ENCODE measurements around the gene PRLHR. TPM values are rescaled to one million over a fixed set of nuclear protein-coding genes. Genes with fewer than 3 reads are reported as not detected.

The PRLHR gene
- total and polyA plus RNA-seq, 2 of the 4 experiments (the other 2 are of a cell fraction) = not detected

DNA sequence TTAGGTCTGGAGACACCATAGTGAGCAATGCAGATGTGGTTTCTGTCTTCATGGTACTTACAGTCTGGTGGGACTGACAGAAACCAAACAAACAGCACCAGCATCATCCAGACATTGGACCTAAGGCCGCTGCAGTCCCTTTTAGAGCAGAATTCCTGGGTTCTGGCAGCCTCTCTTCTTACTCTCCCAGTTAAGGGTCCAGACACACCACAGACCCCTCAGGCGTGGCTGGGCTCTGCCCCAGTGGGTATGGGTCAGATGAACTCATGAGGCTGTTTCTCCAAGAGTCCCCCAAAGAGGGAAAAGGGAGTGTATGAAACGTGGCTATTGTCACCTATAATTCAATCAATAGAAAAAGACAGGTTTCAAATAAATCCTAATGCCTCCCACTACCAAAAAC is 31.3 kb downstream of the PRLHR start:
- Histone ChIP-seq H3K23ac (ENCODE audit: low read depth, low read length) (no peak overlapping the region), H4K91ac (ENCODE audit: insufficient read depth, low read depth, low read length) (no peak overlapping the region), H2BK15ac (ENCODE audit: low read depth, low read length) (no peak overlapping the region), H4K20me1 (ENCODE audit: insufficient read depth, low read length) (no peaks in the 10 kb centered on the region), H3K4ac (ENCODE audit: low read depth, low read length) (no peak overlapping the region), H3K27me3 (ENCODE audit: control insufficient read depth, insufficient read depth, low read length) (peaks cover 4% of the 10 kb centered on the region; the same call in 1 of the 2 replicates), H3K4me1 (ENCODE audit: control insufficient read depth, insufficient read depth, low read length) (peaks cover 2% of the 10 kb centered on the region; the same call in 1 of the 2 replicates), H3K14ac (replicated peaks; ENCODE audit: low read depth, low read length) (no peak overlapping the region), H3K36me3 (ENCODE audit: control insufficient read depth, insufficient read depth, low read length) (no peaks in the 10 kb centered on the region), H2AK5ac (ENCODE audit: low read depth, low read length) (no peak overlapping the region), H2AK9ac (replicated peaks; ENCODE audit: low read depth, low read length, poor library complexity) (no peak overlapping the region), H2BK5ac (ENCODE audit: low read depth, low read length, poor library complexity, severe bottlenecking) (no peak overlapping the region), H2BK120ac (ENCODE audit: low read depth, low read length) (no peak overlapping the region), H4K8ac (ENCODE audit: low read depth in 2 of 2, low read length in 2 of 2) (no peak overlapping the region), H3K4me2 (ENCODE audit: low read depth, low read length) (no peak overlapping the region), H3K27ac (ENCODE audit: insufficient read depth, low read length) (no peak overlapping the region), H2AFZ (replicated peaks; ENCODE audit: low read length, poor library complexity) (no peak overlapping the region), H3K9me1 (ENCODE audit: insufficient read depth, low read length) (no peaks in the 10 kb centered on the region), H3K56ac (ENCODE audit: extremely low read depth, insufficient read depth, low read length) (no peak overlapping the region), H3K9ac (ENCODE audit: low read depth, low read length) (no peak overlapping the region), H3K79me1 (ENCODE audit: low read depth in 1 of 2, low read length in 2 of 2) (no peaks in the 10 kb centered on the region), H3K9me3 (ENCODE audit: control insufficient read depth, insufficient read depth, low read length) (no peaks in the 10 kb centered on the region), H4K5ac (ENCODE audit: low read depth, low read length) (no peak overlapping the region), H3K4me3 (ENCODE audit: insufficient read depth, low read depth, low read length) (no peak overlapping the region), H2BK20ac (ENCODE audit: low read depth, low read length) (no peak overlapping the region), H3K18ac (ENCODE audit: low read depth, low read length) (no peak overlapping the region)
- no CpG with 5 or more reads among the region's 3 CpGs for WGBS, 2 experiments (ENCODE audit: extremely low coverage in 2 of 2, insufficient read length in 1 of 2)
- dilution Hi-C loops (cut with HindIII; ENCODE audit: low sequenced_read_pairs, unreplicated experiment) = no loop called here
- no TSS peak for BruUV-seq (replicated peaks)
- no peak for DNase-seq
- in situ Hi-C loops (cut with MboI; ENCODE audit: low sequenced_read_pairs) = loop anchor here (10.0 kb wide), 1 partner anchor 291 kb away; no protein-coding TSS in a partner anchor
- ChIA-PET CTCF (interaction anchor here (0.7 to 1.9 kb wide), 4 partner anchors 156 to 1067 kb away, joined by 3 to 4 read pairs (median 4); no protein-coding TSS in a partner anchor), POLR2A (ENCODE audit: unreplicated experiment) (no interaction called here)
- no peak for ATAC-seq (ENCODE audit: low read depth)
- intact Hi-C loops (cut with micrococcal nuclease) = loop anchor here (1.0 kb wide), 1 partner anchor 1068 kb away; no protein-coding TSS in a partner anchor
- TF ChIP-seq MAFK (IDR thresholded peaks at IDR 0.05; ENCODE audit: low read depth, low read length) (no peak), POLR2A (IDR thresholded peaks at IDR 0.05; ENCODE audit: low read depth, low read length) (no peak), RFX5 (IDR thresholded peaks at IDR 0.05; ENCODE audit: low read depth, low read length) (no peak), NFE2L2 (IDR thresholded peaks at IDR 0.05; ENCODE audit: low read depth, low read length) (no peak), RAD21 (IDR thresholded peaks at IDR 0.05; ENCODE audit: low read length) (no peak), FOS (IDR thresholded peaks at IDR 0.05; ENCODE audit: low read depth, low read length) (no peak)
- TF ChIP-seq, protein P1, sequence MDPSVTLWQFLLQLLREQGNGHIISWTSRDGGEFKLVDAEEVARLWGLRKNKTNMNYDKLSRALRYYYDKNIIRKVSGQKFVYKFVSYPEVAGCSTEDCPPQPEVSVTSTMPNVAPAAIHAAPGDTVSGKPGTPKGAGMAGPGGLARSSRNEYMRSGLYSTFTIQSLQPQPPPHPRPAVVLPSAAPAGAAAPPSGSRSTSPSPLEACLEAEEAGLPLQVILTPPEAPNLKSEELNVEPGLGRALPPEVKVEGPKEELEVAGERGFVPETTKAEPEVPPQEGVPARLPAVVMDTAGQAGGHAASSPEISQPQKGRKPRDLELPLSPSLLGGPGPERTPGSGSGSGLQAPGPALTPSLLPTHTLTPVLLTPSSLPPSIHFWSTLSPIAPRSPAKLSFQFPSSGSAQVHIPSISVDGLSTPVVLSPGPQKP (IDR thresholded peaks at IDR 0.05; ENCODE audit: borderline replicate concordance, low read depth, low read length) = no peak
